ENCODE measurements around the gene SREBF1.

SREBF1 gene

GRCh38 chr17:17836818-17837379 is at the start of gene SREBF1:
TSS of gene SREBF1 (minus strand) at chr17:17836986. CDS start at chr17:17836817, 169 bp downstream.
- peak within 1 kb of the TSS; percentile 79 for H3K9ac ChIP-seq (ENCODE audit: low read depth, low read length)
- H3K36me3 ChIP-seq (ENCODE audit: insufficient read depth, low read length), result peaks cover 4% of the 10 kb centered on the region; the same call in 1 of the 2 replicates
- peaks cover 17% of the 10 kb centered on the region for H3K79me2 ChIP-seq (ENCODE audit: insufficient read depth, low read length)
- 0 out of 2 replicates have a peak, but pooled peaks cover 4% of the 10 kb centered on the region for H4K20me1 ChIP-seq (ENCODE audit: insufficient read depth, low read length)
- TF ChIP-seq, protein P1, sequence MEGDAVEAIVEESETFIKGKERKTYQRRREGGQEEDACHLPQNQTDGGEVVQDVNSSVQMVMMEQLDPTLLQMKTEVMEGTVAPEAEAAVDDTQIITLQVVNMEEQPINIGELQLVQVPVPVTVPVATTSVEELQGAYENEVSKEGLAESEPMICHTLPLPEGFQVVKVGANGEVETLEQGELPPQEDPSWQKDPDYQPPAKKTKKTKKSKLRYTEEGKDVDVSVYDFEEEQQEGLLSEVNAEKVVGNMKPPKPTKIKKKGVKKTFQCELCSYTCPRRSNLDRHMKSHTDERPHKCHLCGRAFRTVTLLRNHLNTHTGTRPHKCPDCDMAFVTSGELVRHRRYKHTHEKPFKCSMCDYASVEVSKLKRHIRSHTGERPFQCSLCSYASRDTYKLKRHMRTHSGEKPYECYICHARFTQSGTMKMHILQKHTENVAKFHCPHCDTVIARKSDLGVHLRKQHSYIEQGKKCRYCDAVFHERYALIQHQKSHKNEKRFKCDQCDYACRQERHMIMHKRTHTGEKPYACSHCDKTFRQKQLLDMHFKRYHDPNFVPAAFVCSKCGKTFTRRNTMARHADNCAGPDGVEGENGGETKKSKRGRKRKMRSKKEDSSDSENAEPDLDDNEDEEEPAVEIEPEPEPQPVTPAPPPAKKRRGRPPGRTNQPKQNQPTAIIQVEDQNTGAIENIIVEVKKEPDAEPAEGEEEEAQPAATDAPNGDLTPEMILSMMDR (IDR thresholded peaks at IDR 0.05; ENCODE audit: borderline replicate concordance, extremely low read depth, low read length, poor library complexity, severe bottlenecking), result no peak
- TF ChIP-seq EZH2 (IDR thresholded peaks at IDR 0.05; ENCODE audit: borderline replicate concordance, low read depth, low read length, severe bottlenecking), result no peak
- H3K4me3 ChIP-seq (ENCODE audit: low read depth in 1 of 2, low read length in 2 of 2), result peak within 1 kb of the TSS; percentile 40 to 76; a peak in 3 of 4 replicates
- H3K9me3 ChIP-seq (ENCODE audit: insufficient read depth, low read length, severe bottlenecking), result no peaks in the 10 kb centered on the region
- peak within 1 kb of the TSS; percentile 53 for H3K27ac ChIP-seq (ENCODE audit: low read length)
- H2AFZ ChIP-seq (ENCODE audit: low read depth, low read length), result peak within 1 kb of the TSS; percentile 66
- H3K4me2 ChIP-seq (ENCODE audit: insufficient read depth, low read length), result peak within 1 kb of the TSS; percentile 82
- DNase-seq, result peak; percentile 45
- no peaks in the 10 kb centered on the region for H3K27me3 ChIP-seq (ENCODE audit: insufficient read depth, low read length, poor library complexity)
- H3K4me1 ChIP-seq (ENCODE audit: insufficient read depth, low read length), result peaks cover 44% of the 10 kb centered on the region
- peak; percentile 45 for ATAC-seq (ENCODE audit: insufficient read depth, low read depth)

DNA sequence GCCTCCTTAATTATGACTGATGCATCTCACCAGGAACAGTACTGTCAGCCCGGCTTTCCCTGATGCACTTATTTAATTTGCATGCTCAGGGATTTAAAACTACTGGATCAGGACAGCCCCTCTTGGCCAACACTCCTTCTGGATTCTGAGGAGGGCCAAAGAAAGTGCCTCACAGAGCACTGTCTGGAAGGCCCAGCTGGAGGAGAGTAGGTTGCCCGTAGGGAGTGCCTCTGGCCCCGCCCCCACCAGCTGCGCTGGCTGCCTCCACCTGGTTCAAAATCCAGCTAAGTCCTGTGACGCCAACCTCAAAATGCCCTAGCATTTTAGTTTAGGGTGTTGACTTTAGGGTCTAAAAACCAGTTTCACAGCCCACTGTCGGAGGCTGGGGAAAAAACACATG is 49.4 kb upstream of the SREBF1 start:
- Histone ChIP-seq H4K20me1 (ENCODE audit: insufficient read depth, low read length) (no peaks in the 10 kb centered on the region), H3K9me3 (ENCODE audit: insufficient read depth, low read length, severe bottlenecking) (no peaks in the 10 kb centered on the region), H3K79me2 (ENCODE audit: insufficient read depth, low read length) (no peaks in the 10 kb centered on the region), H3K4me1 (ENCODE audit: insufficient read depth, low read length) (no peaks in the 10 kb centered on the region), H3K36me3 (ENCODE audit: insufficient read depth, low read length) (0 out of 2 replicates have a peak, but pooled peaks cover 6% of the 10 kb centered on the region), H3K4me2 (ENCODE audit: insufficient read depth, low read length) (no peak overlapping the region), H2AFZ (ENCODE audit: low read depth, low read length) (no peak overlapping the region), H3K27me3 (ENCODE audit: insufficient read depth, low read length, poor library complexity) (no peaks in the 10 kb centered on the region), H3K4me3 (ENCODE audit: low read depth in 1 of 2, low read length in 2 of 2) (no peak overlapping the region), H3K27ac (ENCODE audit: low read length) (no peak overlapping the region), H3K9ac (ENCODE audit: low read depth, low read length) (no peak overlapping the region)
- ATAC-seq (ENCODE audit: insufficient read depth, low read depth) (no peak), DNase-seq (peak; percentile 19)
- TF ChIP-seq, protein P1 (IDR thresholded peaks at IDR 0.05; ENCODE audit: borderline replicate concordance, extremely low read depth, low read length, poor library complexity, severe bottlenecking), result no peak
- no peak for TF ChIP-seq EZH2 (IDR thresholded peaks at IDR 0.05; ENCODE audit: borderline replicate concordance, low read depth, low read length, severe bottlenecking)

GRCh38 chr17:17884391-17885357 is 47.9 kb upstream of the SREBF1 start:
- no peak overlapping the region for H3K27ac ChIP-seq (ENCODE audit: low read length)
- H2AFZ ChIP-seq (ENCODE audit: low read depth, low read length), result no peak overlapping the region
- no peaks in the 10 kb centered on the region for H3K9me3 ChIP-seq (ENCODE audit: insufficient read depth, low read length, severe bottlenecking)
- no peak overlapping the region for H3K4me3 ChIP-seq (ENCODE audit: low read depth in 1 of 2, low read length in 2 of 2)
- H3K36me3 ChIP-seq (ENCODE audit: insufficient read depth, low read length), result 0 out of 2 replicates have a peak, but pooled peaks cover 6% of the 10 kb centered on the region
- no peak overlapping the region for H3K4me2 ChIP-seq (ENCODE audit: insufficient read depth, low read length)
- ATAC-seq (ENCODE audit: insufficient read depth, low read depth) (no peak), DNase-seq (no peak)
- TF ChIP-seq EZH2 (IDR thresholded peaks at IDR 0.05; ENCODE audit: borderline replicate concordance, low read depth, low read length, severe bottlenecking), result no peak
- TF ChIP-seq, protein P1 (IDR thresholded peaks at IDR 0.05; ENCODE audit: borderline replicate concordance, extremely low read depth, low read length, poor library complexity, severe bottlenecking), result no peak
- H3K9ac ChIP-seq (ENCODE audit: low read depth, low read length), result no peak overlapping the region
- H3K79me2 ChIP-seq (ENCODE audit: insufficient read depth, low read length), result no peaks in the 10 kb centered on the region
- no peaks in the 10 kb centered on the region for H3K27me3 ChIP-seq (ENCODE audit: insufficient read depth, low read length, poor library complexity)
- H3K4me1 ChIP-seq (ENCODE audit: insufficient read depth, low read length), result no peaks in the 10 kb centered on the region
- no peaks in the 10 kb centered on the region for H4K20me1 ChIP-seq (ENCODE audit: insufficient read depth, low read length)
